Measurements from ENCODE around the gene SLC30A9.

DNA sequence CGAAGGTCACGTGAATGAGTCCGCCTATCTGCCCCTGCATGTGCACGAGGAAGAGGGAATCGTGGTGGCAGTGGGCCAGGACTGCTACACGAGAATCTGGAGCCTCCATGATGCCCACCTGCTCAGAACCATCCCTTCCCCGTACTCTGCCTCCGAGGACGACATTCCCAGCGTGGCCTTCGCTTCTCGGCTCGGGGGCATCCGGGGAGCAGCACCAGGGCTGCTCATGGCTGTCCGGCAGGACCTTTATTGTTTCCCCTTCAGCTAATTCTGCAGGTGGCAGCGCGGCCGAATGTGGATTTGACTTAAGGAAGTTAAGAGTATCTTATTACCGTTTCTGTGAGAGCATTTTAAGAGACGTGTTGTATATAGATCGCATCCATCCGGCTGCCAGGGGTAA, 7.6 kb upstream of the SLC30A9 start:
- TF ChIP-seq, protein P1, sequence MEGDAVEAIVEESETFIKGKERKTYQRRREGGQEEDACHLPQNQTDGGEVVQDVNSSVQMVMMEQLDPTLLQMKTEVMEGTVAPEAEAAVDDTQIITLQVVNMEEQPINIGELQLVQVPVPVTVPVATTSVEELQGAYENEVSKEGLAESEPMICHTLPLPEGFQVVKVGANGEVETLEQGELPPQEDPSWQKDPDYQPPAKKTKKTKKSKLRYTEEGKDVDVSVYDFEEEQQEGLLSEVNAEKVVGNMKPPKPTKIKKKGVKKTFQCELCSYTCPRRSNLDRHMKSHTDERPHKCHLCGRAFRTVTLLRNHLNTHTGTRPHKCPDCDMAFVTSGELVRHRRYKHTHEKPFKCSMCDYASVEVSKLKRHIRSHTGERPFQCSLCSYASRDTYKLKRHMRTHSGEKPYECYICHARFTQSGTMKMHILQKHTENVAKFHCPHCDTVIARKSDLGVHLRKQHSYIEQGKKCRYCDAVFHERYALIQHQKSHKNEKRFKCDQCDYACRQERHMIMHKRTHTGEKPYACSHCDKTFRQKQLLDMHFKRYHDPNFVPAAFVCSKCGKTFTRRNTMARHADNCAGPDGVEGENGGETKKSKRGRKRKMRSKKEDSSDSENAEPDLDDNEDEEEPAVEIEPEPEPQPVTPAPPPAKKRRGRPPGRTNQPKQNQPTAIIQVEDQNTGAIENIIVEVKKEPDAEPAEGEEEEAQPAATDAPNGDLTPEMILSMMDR (conservative IDR thresholded peaks at IDR 0.05; ENCODE audit: low read depth in 2 of 2), result no peak
- no peak for TF ChIP-seq EZH2 (IDR thresholded peaks at IDR 0.05; ENCODE audit: low read depth, unreplicated experiment)
- TF ChIP-seq ZNF331 (CRISPR knock-in tag; IDR thresholded peaks at IDR 0.05; ENCODE audit: low read depth), result no peak
- TF ChIP-seq POLR2AphosphoS5 (IDR thresholded peaks at IDR 0.05; ENCODE audit: low read depth), result no peak
- TF ChIP-seq, protein P2, sequence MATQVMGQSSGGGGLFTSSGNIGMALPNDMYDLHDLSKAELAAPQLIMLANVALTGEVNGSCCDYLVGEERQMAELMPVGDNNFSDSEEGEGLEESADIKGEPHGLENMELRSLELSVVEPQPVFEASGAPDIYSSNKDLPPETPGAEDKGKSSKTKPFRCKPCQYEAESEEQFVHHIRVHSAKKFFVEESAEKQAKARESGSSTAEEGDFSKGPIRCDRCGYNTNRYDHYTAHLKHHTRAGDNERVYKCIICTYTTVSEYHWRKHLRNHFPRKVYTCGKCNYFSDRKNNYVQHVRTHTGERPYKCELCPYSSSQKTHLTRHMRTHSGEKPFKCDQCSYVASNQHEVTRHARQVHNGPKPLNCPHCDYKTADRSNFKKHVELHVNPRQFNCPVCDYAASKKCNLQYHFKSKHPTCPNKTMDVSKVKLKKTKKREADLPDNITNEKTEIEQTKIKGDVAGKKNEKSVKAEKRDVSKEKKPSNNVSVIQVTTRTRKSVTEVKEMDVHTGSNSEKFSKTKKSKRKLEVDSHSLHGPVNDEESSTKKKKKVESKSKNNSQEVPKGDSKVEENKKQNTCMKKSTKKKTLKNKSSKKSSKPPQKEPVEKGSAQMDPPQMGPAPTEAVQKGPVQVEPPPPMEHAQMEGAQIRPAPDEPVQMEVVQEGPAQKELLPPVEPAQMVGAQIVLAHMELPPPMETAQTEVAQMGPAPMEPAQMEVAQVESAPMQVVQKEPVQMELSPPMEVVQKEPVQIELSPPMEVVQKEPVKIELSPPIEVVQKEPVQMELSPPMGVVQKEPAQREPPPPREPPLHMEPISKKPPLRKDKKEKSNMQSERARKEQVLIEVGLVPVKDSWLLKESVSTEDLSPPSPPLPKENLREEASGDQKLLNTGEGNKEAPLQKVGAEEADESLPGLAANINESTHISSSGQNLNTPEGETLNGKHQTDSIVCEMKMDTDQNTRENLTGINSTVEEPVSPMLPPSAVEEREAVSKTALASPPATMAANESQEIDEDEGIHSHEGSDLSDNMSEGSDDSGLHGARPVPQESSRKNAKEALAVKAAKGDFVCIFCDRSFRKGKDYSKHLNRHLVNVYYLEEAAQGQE (IDR thresholded peaks at IDR 0.05; ENCODE audit: unreplicated experiment), result no peak
- TF ChIP-seq ZNF114 (CRISPR knock-in tag; IDR thresholded peaks at IDR 0.05), result no peak
- TF ChIP-seq JUNB (IDR thresholded peaks at IDR 0.05; ENCODE audit: unreplicated experiment), result no peak
- no peak for TF ChIP-seq EZH2phosphoT487 (IDR thresholded peaks at IDR 0.05; ENCODE audit: unreplicated experiment)
- TF ChIP-seq CREB1 (CRISPR knock-in tag; IDR thresholded peaks at IDR 0.05; ENCODE audit: low read depth), result no peak
- TF ChIP-seq STAT1 (IDR thresholded peaks at IDR 0.05; ENCODE audit: unreplicated experiment), result no peak
- TF ChIP-seq, protein P3, sequence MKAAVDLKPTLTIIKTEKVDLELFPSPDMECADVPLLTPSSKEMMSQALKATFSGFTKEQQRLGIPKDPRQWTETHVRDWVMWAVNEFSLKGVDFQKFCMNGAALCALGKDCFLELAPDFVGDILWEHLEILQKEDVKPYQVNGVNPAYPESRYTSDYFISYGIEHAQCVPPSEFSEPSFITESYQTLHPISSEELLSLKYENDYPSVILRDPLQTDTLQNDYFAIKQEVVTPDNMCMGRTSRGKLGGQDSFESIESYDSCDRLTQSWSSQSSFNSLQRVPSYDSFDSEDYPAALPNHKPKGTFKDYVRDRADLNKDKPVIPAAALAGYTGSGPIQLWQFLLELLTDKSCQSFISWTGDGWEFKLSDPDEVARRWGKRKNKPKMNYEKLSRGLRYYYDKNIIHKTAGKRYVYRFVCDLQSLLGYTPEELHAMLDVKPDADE (IDR thresholded peaks at IDR 0.05), result no peak

All from GM23338 (cell line).